ENCODE results near the gene ADGRB2.

GRCh38 chr1:31690921-31691320, 73.2 kb downstream of the ADGRB2 start:
- no peak for TF ChIP-seq POLR2A (IDR thresholded peaks at IDR 0.05)
- no peak for TF ChIP-seq POLR2AphosphoS5 (IDR thresholded peaks at IDR 0.05)
- TF ChIP-seq EP300 (IDR thresholded peaks at IDR 0.05): no peak
- TF ChIP-seq CTCF (IDR thresholded peaks at IDR 0.05): no peak

Measured in sigmoid colon (tissue), 4 donors.